IPS-NIHi7 (cell line): ENCODE data around the gene IL26.

ENCODE experiments used
- DNase-seq: peaks from one replicate; pipeline ENCODE4 v3.0.0; 2012; ENCODE audit warnings: mixed read lengths; ENCODE audit errors: extremely low spot score

The IL26 gene

GRCh38 chr12:68156636-68157035 is 69.0 kb downstream of the IL26 start:
- DNase-seq: no peak

- DNase-seq: no peak
These were observed 70.8 kb downstream of the IL26 start for GRCh38 chr12:68154779-68155178.
